ENCODE results near the gene TTC9C.

TTC9C gene

GRCh38 chr11:62728171-62728988, at the start of gene TTC9C:
Gene TTC9C (plus strand): TSS chr11:62728486. CDS start chr11:62728849, 363 bp downstream.
- H3K27ac ChIP-seq: peak within 1 kb of the TSS; percentile 99
- TF ChIP-seq CTCF (IDR thresholded peaks at IDR 0.05) (no peak), ZFX (IDR thresholded peaks at IDR 0.05; ENCODE audit: borderline replicate concordance) (no peak)

- TF ChIP-seq ZFX (IDR thresholded peaks at IDR 0.05; ENCODE audit: borderline replicate concordance): no peak
- no peak for TF ChIP-seq CTCF (IDR thresholded peaks at IDR 0.05)
- peak within 1 kb of the TSS; percentile 77 for H3K27ac ChIP-seq
These were observed 49.3 kb upstream of the TTC9C start, which contains the start of gene UBXN1 for GRCh38 chr11:62678770-62679696. Gene UBXN1 (minus strand): TSS chr11:62679073. CDS start chr11:62678923, 150 bp downstream.

- TF ChIP-seq CTCF (IDR thresholded peaks at IDR 0.05) (peak; percentile 57), ZFX (IDR thresholded peaks at IDR 0.05; ENCODE audit: borderline replicate concordance) (no peak)
- H3K27ac ChIP-seq: peak overlapping the region; percentile 32; the same call in 1 of the 2 replicates
These were observed 47.5 kb upstream of the TTC9C start for GRCh38 chr11:62680825-62681240.

GRCh38 chr11:62682518-62682917, 45.8 kb upstream of the TTC9C start:
- TF ChIP-seq CTCF (IDR thresholded peaks at IDR 0.05) (no peak), ZFX (IDR thresholded peaks at IDR 0.05; ENCODE audit: borderline replicate concordance) (no peak)

GRCh38 chr11:62687508-62688396, 40.5 kb upstream of the TTC9C start:
- no peak overlapping the region for H3K27ac ChIP-seq
- TF ChIP-seq ZFX (IDR thresholded peaks at IDR 0.05; ENCODE audit: borderline replicate concordance) (no peak), CTCF (IDR thresholded peaks at IDR 0.05) (no peak)

More at GRCh38 chr11:62682518-62682917, 45.8 kb upstream of the TTC9C start:
- H3K27ac ChIP-seq: peak overlapping the region; percentile 39

GRCh38 chr11:62688491-62688890, 39.8 kb upstream of the TTC9C start:
- H3K27ac ChIP-seq: no peak overlapping the region
- TF ChIP-seq ZFX (IDR thresholded peaks at IDR 0.05; ENCODE audit: borderline replicate concordance): no peak
- TF ChIP-seq CTCF (IDR thresholded peaks at IDR 0.05): no peak

All from 22Rv1 (cell line).